Measurements from ENCODE around the gene NSMF.

DNA sequence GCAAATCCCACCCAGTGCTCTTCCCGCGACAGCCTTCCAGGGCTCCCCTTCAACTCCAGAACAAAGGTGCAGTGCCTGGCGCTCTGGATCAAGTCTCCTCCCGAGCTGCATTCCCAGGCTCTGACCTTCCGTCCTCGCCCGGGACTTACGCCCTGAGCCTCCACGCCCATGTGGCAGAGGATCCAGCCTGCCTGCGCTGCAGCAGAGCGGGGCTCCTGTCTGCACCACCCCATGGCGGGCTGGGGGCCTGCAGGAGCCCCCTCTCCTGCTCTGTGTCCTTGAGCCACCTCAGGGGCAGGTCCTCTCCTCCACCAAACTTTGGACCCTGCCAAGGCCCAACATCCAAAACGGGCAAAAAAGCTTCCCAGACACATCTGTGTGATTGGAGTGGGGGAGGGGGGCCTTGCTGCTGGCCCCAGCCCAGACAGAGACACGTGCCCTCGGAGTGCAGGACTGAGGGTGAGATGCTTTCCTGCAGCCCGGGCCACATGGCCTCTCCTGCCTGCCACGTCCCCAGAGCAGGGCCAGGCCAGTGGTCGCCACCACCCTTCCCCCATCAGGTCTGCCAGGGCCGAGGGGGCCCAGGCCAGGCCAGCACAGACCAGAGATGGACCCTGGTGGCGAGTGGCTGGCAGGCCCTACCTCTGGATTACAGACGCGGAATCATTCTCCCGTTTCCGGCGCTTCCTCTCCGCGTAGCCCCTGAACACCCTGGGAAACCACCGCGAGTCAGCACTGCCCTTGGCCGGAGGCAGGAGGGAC, 4.4 kb downstream of the NSMF start:
- TF ChIP-seq, protein P1, sequence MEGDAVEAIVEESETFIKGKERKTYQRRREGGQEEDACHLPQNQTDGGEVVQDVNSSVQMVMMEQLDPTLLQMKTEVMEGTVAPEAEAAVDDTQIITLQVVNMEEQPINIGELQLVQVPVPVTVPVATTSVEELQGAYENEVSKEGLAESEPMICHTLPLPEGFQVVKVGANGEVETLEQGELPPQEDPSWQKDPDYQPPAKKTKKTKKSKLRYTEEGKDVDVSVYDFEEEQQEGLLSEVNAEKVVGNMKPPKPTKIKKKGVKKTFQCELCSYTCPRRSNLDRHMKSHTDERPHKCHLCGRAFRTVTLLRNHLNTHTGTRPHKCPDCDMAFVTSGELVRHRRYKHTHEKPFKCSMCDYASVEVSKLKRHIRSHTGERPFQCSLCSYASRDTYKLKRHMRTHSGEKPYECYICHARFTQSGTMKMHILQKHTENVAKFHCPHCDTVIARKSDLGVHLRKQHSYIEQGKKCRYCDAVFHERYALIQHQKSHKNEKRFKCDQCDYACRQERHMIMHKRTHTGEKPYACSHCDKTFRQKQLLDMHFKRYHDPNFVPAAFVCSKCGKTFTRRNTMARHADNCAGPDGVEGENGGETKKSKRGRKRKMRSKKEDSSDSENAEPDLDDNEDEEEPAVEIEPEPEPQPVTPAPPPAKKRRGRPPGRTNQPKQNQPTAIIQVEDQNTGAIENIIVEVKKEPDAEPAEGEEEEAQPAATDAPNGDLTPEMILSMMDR (IDR thresholded peaks at IDR 0.05) = no peak
- TF ChIP-seq POLR2A (IDR thresholded peaks at IDR 0.05) = no peak
- no peak for TF ChIP-seq EP300 (IDR thresholded peaks at IDR 0.05)
- peak in 2 of 3 donors; percentile 13 to 49 for TF ChIP-seq POLR2AphosphoS5 (IDR thresholded peaks at IDR 0.05)

Measured in stomach (tissue), 4 donors.